AG09319 (cell line): Measurements from ENCODE around the gene SFPQ.
"Not testable (repeated sequence)": the region's sequence is repeated elsewhere in the genome, so short reads cannot be mapped to it uniquely, and the experiment has no call there.

Experiments
- DNase-seq: peaks from one replicate; pipeline ENCODE4 v3.0.0-alpha.2; 2010; ENCODE audit warnings: low read depth; ENCODE audit errors: extremely low read depth
- CTCF ChIP-seq: IDR thresholded peaks from 2 replicates; pipeline ENCODE4 v1.5.1; 2011; ENCODE audit warnings: low read depth, mild to moderate bottlenecking, inconsistent platforms, low read length, moderate library complexity

SFPQ gene

DNA sequence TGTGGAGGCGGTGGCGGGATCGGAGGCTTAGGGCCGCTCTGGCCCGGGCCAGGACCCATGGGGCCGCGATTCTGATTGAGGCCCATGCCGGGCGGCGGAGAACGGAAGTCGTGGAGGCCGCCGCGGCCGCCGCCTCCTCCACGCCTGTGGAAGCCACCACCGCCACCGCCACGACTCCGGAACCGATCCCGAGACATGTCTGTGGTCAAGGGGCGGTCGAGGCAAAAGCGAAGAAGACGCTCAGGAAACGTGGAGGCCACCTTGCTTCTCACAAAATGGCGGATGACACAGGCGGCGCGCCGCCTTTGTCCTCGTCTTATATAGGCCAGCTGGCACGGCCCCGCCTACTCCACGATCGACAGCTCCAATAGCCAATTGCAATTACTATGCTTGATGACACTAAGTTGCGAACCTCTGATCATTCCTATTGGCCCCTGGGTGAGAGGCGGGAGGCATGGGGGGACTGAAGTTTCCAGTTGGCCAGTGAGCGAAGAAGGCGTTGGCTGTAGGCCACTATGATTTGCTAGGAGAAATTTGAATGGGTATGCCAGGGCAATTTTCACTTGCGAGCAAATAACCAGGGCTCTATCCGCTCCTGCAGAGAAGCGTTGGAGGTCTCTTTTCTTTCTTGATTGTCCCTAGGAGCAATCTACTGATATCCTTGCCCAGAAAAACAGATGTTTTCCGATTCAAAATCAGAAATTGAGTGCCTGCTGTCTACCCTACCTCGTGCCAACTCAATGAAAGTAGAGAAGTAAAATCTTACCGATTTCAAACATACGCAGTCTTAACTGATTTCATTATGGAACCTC is at the start of gene SFPQ:
Gene SFPQ, minus strand, starts transcription at position 293 of the 812 bp plus-strand sequence. Its CDS starts 96 bp downstream, at position 197.
- DNase-seq, result peak; percentile 99
- TF ChIP-seq CTCF, result no peak

DNA sequence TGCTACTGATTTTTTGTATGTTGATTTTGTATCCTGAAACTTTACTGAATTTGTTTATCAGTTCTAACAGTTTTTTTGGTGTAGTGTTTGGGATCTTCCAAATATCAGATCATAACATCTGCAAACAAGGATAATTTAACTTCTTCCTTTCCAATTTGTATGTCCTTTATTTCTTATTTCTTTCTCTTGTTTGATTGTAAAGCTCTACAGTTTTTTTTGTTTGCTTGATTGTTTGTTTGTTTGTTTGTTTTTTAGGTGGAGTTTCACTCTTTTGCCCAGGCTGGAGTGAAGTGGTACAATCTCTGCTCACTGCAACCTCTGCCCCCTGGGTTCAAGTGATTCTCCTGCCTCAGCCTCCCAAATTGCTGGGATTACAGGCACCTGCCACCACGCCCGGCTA is 43.8 kb upstream of the SFPQ start:
- not testable (repeated sequence) for DNase-seq

DNA sequence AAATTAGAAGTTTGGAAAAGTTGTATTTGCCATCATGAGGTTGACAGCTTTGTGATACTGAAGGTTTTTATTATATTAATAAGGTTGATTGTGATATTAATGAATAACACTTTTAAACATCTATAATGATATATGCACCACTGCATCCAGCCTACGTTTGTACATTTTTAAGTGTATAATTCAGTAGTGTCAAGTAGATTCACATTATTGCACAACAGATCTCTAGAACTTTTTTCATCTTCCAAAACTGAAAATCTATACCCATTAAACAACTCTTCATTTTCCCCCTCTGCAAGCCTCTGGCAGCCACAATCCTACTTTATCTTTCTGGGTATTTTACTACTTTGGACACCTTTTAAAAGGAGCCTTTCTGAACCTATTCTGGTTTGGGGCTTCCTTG is 38.3 kb upstream of the SFPQ start:
- TF ChIP-seq CTCF, result no peak
- no peak for DNase-seq

DNA sequence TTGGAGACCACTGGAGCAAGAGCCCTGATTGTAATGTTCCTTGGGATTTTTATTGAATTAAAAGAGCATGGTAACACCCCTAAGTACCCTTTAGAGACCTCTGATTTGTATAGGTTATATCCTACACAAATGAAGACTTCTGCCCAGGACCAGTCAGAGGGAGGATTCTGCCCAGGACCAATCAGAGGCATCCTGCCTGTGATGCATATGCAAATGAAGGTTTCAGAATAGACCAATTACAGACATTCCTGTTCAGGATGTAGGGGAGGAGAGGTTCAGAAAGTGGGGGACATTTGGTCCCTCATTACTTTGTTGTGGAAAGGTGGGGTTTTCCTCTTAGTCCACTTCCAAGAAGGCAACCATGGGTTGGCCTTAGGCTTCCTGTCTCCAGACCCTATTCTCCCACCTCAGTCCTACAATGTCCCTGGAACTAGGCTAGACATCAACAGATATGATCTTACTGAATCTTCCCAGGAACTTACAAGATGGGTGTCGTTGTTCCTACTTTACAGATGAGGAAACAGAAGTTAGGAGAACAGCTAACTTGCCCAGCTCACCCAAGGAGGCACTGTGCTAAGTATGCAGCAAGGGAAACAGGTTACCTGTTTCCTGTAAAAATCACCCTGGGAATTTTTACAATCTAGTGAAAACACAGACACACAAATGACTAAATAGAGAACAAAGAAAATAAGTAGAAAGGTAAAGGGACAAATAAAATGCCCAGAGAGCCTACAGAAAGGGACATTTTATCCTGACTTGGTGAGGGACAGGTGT is 36.8 kb upstream of the SFPQ start:
- TF ChIP-seq CTCF, result no peak
- DNase-seq, result no peak

DNA sequence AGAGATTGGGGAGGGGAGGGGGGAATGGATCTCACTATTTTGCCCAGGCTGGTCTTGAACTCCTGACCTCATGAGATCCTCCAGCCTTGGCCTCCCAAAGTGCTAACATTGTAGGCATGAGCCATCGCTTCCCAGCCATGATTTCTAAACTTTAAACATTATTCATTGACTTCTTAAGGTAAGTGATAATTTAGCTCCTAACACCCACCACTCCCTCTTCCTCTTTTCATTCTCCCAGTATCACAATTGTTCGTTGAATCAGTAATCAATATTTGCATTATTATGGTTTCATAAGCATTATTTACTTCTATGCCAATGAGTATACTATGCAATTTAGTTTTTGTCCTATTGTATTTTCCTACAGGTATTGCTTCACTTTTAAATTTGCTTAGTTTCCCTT is 33.6 kb upstream of the SFPQ start:
- DNase-seq, result no peak
- no peak for TF ChIP-seq CTCF

GRCh38 chr1:35223084-35223630 is 30.2 kb upstream of the SFPQ start:
- TF ChIP-seq CTCF, result no peak
- DNase-seq, result peak; percentile 2

- DNase-seq, result peak; percentile 82
- no peak for TF ChIP-seq CTCF
Observed at GRCh38 chr1:35222322-35223083, 29.6 kb upstream of the SFPQ start.
